ENCODE measurements around the gene SMAD7. TPM values are rescaled to one million over a fixed set of nuclear protein-coding genes. Genes with fewer than 3 reads are reported as not detected.

The SMAD7 gene
- total RNA-seq, 4 donors from 2014 or later, result 22.5 to 54.9 (median 40.0) TPM

- 89% methylated on average over 5 of the region's 5 CpGs for WGBS
- DNase-seq (ENCODE audit: extremely low spot score), result no peak
- intact Hi-C loops (cut with DNase I), result no loop called here
Measured at GRCh38 chr18:48894799-48895346, 55.9 kb downstream of the SMAD7 start.

GRCh38 chr18:48893608-48894600, 56.9 kb downstream of the SMAD7 start:
- Histone ChIP-seq H3K4me3 (no peak overlapping the region), H3K27ac (replicated peaks in 1 of 4) (no peak overlapping the region), H3K9me3 (no peaks in the 10 kb centered on the region), H3K4me1 (peaks cover 7 to 29% (median 21%) of the 10 kb centered on the region in 4 donors), H3K36me3 (no peaks in the 10 kb centered on the region), H3K27me3 (no peaks in the 10 kb centered on the region)
- DNase-seq (ENCODE audit: extremely low spot score), result no peak
- intact Hi-C loops (cut with DNase I), result no loop called here
- TF ChIP-seq POLR2AphosphoS5 (IDR thresholded peaks at IDR 0.05) (no peak), CTCF (IDR thresholded peaks at IDR 0.05) (no peak), EP300 (IDR thresholded peaks at IDR 0.05) (no peak), POLR2A (IDR thresholded peaks at IDR 0.05; ENCODE audit: low read depth) (no peak)
- 97% methylated on average over 16 of the region's 25 CpGs for WGBS

More at GRCh38 chr18:48894799-48895346, 55.9 kb downstream of the SMAD7 start:
- no peaks in the 10 kb centered on the region for H3K36me3 ChIP-seq
- H3K27me3 ChIP-seq, result no peaks in the 10 kb centered on the region
- peaks cover 0 to 19% (median 11%) of the 10 kb centered on the region in 4 donors for H3K4me1 ChIP-seq
- TF ChIP-seq CTCF (IDR thresholded peaks at IDR 0.05) (no peak), POLR2A (IDR thresholded peaks at IDR 0.05; ENCODE audit: low read depth) (no peak), POLR2AphosphoS5 (IDR thresholded peaks at IDR 0.05) (no peak), EP300 (IDR thresholded peaks at IDR 0.05) (no peak)
- H3K4me3 ChIP-seq, result no peak overlapping the region
- no peak overlapping the region for H3K27ac ChIP-seq (replicated peaks in 1 of 4)
- no peaks in the 10 kb centered on the region for H3K9me3 ChIP-seq

GRCh38 chr18:48893061-48893607, 57.6 kb downstream of the SMAD7 start:
- DNase-seq (ENCODE audit: extremely low spot score), result no peak
- WGBS, result 75% methylated on average over 14 of the region's 14 CpGs
- Histone ChIP-seq H3K27me3 (no peaks in the 10 kb centered on the region), H3K36me3 (no peaks in the 10 kb centered on the region), H3K4me1 (peaks cover 11 to 30% (median 25%) of the 10 kb centered on the region in 4 donors), H3K27ac (replicated peaks in 1 of 4) (no peak overlapping the region), H3K4me3 (no peak overlapping the region), H3K9me3 (no peaks in the 10 kb centered on the region)
- TF ChIP-seq POLR2A (IDR thresholded peaks at IDR 0.05; ENCODE audit: low read depth), result no peak
- TF ChIP-seq POLR2AphosphoS5 (IDR thresholded peaks at IDR 0.05), result no peak
- no peak for TF ChIP-seq CTCF (IDR thresholded peaks at IDR 0.05)
- no peak for TF ChIP-seq EP300 (IDR thresholded peaks at IDR 0.05)
- intact Hi-C loops (cut with DNase I), result no loop called here

DNA sequence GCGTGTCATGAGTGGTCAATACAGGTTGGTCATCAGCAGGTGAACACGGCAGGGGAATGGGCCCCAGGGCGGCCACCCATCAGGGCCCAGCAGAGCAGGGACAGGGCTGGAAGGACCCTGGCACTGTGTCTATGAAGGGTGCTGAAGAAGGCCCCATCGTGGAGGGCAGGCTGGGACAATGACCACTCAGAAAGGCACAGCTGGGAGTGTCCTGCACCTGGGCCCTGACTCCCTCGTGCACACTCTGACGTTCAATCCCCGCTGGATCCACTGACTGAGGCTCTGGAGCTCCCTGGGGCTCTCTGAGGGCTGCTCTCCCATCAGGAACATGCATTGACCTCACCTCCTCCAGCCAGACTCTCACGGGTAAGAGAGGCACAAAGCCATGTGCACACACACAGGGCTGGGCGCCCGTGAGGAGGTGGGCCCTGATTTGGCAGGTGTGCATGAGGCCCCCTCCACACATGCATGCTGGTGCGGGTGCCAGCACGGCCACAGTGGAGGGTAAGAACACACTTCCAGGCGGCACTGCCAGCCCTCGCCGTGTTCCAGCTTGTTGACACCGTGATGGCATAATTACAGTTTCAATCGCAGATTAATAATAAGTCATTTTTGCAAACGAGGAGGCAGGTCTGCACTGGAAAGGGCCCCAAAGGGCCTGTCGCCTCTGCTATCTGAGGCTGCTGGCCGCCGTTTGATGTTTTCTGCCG, 58.5 kb downstream of the SMAD7 start:
- TF ChIP-seq CTCF (IDR thresholded peaks at IDR 0.05) (no peak), POLR2A (IDR thresholded peaks at IDR 0.05; ENCODE audit: low read depth) (no peak)
- Histone ChIP-seq H3K9me3 (no peaks in the 10 kb centered on the region), H3K4me3 (no peak overlapping the region), H3K27me3 (no peaks in the 10 kb centered on the region), H3K27ac (replicated peaks in 1 of 4) (no peak overlapping the region), H3K36me3 (no peaks in the 10 kb centered on the region), H3K4me1 (peaks cover 17 to 33% (median 27%) of the 10 kb centered on the region in 4 donors)
- WGBS, result 90% methylated on average over 22 of the region's 22 CpGs
- DNase-seq (ENCODE audit: extremely low spot score), result no peak
- intact Hi-C loops (cut with DNase I), result no loop called here

All from esophagus muscularis mucosa (tissue), 4 donors.